ENCODE measurements around the gene CASP7.

CASP7 gene

DNA sequence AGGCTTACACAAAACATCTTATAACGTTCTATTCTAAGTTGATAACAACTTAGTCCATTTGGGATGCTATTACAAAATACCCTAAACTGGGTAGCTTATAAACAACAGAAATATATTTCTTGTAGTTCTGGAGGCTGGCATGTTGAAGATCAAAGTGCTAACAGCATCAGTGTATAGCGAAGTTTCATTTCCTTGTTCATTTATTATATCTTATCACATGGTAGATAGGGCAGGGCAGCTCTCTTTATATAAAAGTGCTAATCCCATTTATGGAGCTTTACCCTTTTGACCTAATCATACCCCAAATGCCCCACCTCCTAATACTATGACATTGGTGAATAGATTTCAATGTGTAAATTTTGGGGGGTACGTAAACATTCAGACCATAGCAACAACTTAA lies 6.3 kb downstream of the CASP7 start:
- TF ChIP-seq, protein P1, sequence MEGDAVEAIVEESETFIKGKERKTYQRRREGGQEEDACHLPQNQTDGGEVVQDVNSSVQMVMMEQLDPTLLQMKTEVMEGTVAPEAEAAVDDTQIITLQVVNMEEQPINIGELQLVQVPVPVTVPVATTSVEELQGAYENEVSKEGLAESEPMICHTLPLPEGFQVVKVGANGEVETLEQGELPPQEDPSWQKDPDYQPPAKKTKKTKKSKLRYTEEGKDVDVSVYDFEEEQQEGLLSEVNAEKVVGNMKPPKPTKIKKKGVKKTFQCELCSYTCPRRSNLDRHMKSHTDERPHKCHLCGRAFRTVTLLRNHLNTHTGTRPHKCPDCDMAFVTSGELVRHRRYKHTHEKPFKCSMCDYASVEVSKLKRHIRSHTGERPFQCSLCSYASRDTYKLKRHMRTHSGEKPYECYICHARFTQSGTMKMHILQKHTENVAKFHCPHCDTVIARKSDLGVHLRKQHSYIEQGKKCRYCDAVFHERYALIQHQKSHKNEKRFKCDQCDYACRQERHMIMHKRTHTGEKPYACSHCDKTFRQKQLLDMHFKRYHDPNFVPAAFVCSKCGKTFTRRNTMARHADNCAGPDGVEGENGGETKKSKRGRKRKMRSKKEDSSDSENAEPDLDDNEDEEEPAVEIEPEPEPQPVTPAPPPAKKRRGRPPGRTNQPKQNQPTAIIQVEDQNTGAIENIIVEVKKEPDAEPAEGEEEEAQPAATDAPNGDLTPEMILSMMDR (IDR thresholded peaks at IDR 0.05; ENCODE audit: extremely low read depth, insufficient read depth, missing control alignments) = no peak
- in situ Hi-C loops (cut with MboI; ENCODE audit: low pct_unique_long_range_greater_than_20kb, low sequenced_read_pairs, unreplicated experiment) = no loop called here
- DNase-seq (ENCODE audit: low spot score) = no peak

DNA sequence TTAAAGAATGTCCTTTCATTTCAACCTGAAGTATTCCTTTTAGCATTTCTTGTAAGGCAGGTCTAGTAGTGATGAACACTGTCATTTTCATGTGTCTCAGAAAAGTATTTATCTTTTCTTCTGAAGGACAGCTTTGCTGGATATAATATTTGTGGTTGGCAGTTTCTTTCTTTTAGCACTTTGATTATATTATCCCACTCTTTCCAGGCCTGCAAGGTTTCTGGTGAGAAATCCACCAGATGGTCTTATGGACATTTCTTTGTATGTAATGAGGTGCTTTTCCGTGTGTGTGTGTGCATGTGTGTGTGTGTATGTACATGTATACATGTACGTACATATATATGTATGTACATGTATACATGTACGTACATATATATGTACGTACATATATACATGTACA lies 7.3 kb downstream of the CASP7 start:
- no peak for DNase-seq (ENCODE audit: low spot score)
- in situ Hi-C loops (cut with MboI; ENCODE audit: low pct_unique_long_range_greater_than_20kb, low sequenced_read_pairs, unreplicated experiment) = no loop called here
- TF ChIP-seq, protein P1 (IDR thresholded peaks at IDR 0.05; ENCODE audit: extremely low read depth, insufficient read depth, missing control alignments) = no peak

DNA sequence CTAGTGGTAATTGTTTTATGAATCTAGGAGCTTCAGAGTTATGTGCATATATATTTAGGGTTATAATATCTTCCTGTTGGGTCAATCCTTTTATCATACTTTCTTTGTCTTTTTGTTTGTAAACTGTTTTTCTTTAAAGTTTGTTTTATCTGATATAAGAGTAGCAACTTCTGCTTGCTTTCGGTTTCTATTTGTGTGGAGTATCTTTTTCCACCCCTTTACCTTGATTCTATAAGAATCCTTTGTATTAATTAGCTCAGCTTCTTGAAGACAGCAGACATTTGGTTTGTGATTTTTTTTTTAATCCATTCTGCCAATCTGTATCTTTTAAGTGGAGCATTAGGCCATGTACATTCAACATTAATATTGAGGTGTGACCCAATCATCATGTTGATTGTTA lies 9.3 kb downstream of the CASP7 start:
- in situ Hi-C loops (cut with MboI; ENCODE audit: low pct_unique_long_range_greater_than_20kb, low sequenced_read_pairs, unreplicated experiment) = no loop called here
- TF ChIP-seq, protein P1 (IDR thresholded peaks at IDR 0.05; ENCODE audit: extremely low read depth, insufficient read depth, missing control alignments) = no peak
- DNase-seq (ENCODE audit: low spot score) = no peak

DNA sequence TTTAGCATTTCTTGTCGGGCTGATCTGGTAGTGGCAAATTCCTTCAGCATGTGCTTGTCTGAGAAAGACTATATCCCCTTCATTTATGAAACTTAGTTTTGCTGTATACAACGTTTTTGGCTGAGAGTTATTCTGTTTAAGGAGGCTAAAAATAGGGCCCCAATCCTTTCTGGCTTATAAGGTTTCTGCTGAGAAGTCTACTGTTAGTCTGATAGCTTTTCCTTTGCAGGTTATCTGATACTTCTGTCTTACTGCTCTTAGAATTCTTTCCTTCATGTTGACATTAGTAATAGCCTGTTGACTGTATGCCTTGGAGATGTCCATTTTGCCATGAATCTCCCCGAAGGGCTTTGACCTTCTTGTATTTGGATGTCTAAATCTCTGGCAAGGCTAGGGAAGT lies 9.9 kb downstream of the CASP7 start:
- in situ Hi-C loops (cut with MboI; ENCODE audit: low pct_unique_long_range_greater_than_20kb, low sequenced_read_pairs, unreplicated experiment) = no loop called here
- TF ChIP-seq, protein P1 (IDR thresholded peaks at IDR 0.05; ENCODE audit: extremely low read depth, insufficient read depth, missing control alignments) = no peak
- DNase-seq (ENCODE audit: low spot score) = no peak

DNA sequence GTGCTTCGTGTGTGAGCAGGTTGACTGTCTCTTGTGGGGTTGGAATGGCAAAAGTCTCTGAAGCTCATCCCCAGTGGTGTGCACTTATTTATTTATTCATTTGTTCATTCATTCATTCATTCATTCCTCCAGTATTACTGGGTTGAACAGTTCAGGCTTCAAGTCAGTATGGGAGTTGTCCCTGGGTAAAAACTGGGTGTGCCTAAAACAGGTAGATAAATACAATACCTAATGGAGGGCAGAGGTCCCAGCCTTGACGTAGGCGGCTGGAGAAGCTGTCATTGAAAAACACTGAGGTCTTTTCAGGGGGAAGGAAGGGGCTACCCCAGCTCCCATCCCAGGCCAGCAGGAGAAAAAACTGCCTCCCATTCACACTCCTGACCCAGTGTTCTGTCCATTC lies 11.0 kb downstream of the CASP7 start:
- in situ Hi-C loops (cut with MboI; ENCODE audit: low pct_unique_long_range_greater_than_20kb, low sequenced_read_pairs, unreplicated experiment) = no loop called here
- DNase-seq (ENCODE audit: low spot score) = no peak
- TF ChIP-seq, protein P1 (IDR thresholded peaks at IDR 0.05; ENCODE audit: extremely low read depth, insufficient read depth, missing control alignments) = no peak

DNA sequence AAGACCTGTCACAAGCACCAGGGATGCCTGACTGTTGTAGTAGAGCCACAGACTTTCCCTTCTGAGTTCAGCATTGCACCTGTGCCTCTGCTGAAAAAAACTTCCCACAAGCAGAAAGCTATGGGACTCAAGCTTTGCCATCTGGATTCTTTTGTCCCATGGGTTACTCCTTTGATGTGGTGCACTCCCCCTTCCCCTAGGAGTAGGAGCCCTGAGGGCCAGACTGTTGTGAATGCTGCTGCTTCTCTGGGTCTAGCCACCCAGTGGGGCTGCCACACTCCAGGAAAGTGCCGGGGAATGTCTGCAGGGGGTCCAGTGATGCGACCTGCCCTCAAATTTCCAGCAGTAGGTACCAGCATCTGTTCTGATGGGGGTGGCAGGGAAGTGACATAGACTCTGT lies 11.7 kb downstream of the CASP7 start:
- no peak for DNase-seq (ENCODE audit: low spot score)
- in situ Hi-C loops (cut with MboI; ENCODE audit: low pct_unique_long_range_greater_than_20kb, low sequenced_read_pairs, unreplicated experiment) = no loop called here
- TF ChIP-seq, protein P1 (IDR thresholded peaks at IDR 0.05; ENCODE audit: extremely low read depth, insufficient read depth, missing control alignments) = no peak

DNA sequence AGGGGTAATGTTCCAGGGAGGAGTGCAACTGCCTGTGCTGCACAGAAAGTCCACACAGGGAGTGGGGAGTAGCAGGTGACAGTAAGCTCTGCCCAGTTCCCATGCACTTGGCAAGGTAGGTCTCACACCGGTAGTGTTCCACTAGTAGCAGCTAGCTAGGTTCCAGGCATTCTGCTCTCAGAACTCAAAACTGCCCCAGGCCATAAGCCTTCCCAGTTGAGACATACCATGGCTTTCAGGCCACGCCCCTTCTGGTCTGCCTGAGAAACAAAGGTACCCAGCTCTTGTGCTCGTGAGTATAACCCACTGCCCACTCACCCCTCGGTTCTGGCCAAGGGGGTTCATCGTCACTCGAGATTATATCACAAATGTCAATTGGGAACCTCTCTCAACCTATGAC lies 12.6 kb downstream of the CASP7 start:
- TF ChIP-seq, protein P1 (IDR thresholded peaks at IDR 0.05; ENCODE audit: extremely low read depth, insufficient read depth, missing control alignments) = no peak
- no peak for DNase-seq (ENCODE audit: low spot score)
- in situ Hi-C loops (cut with MboI; ENCODE audit: low pct_unique_long_range_greater_than_20kb, low sequenced_read_pairs, unreplicated experiment) = no loop called here
